SJCRH30 (cell line): ENCODE results near the gene FOXO3. TPM values are rescaled to one million over a fixed set of nuclear protein-coding genes. Genes with fewer than 3 reads are reported as not detected.

Experiments
- DNase-seq, 2 experiments: peaks; one replicate each; pipeline ENCODE4 v3.0.0-alpha.2; 2015 to 2020
- H3K27ac ChIP-seq: fragments of 250-450 bp; sonication (Bioruptor Pico); 2 replicates; pipeline ENCODE4 v1.5.1; 2020; ENCODE audit warnings: mild to moderate bottlenecking, moderate library complexity
- H3K27me3 ChIP-seq: fragments of 250-450 bp; sonication (Bioruptor Pico); 2 replicates; pipeline ENCODE4 v1.5.1; 2020; ENCODE audit warnings: mild to moderate bottlenecking, moderate library complexity
- H3K36me3 ChIP-seq: fragments of 250-450 bp; sonication (Bioruptor Pico); 2 replicates; pipeline ENCODE4 v1.5.1; 2020; ENCODE audit warnings: mild to moderate bottlenecking, moderate library complexity
- H3K4me1 ChIP-seq: fragments of 250-450 bp; sonication (Bioruptor Pico); 2 replicates; pipeline ENCODE4 v1.5.1; 2020; ENCODE audit warnings: mild to moderate bottlenecking, moderate library complexity
- H3K4me3 ChIP-seq: fragments of 250-450 bp; sonication (Bioruptor Pico); 2 replicates; pipeline ENCODE4 v1.5.1; 2020; ENCODE audit warnings: mild to moderate bottlenecking, moderate library complexity
- H3K9me3 ChIP-seq: fragments of 250-450 bp; sonication (Bioruptor Pico); replicated peaks from 2 replicates; pipeline ENCODE4 v1.5.1; 2020; ENCODE audit warnings: mild to moderate bottlenecking, moderate library complexity
- total RNA-seq: library from RNA; depleted of rRNA; stranded (reverse); fragments of >200 nt; shearing (Covaris generic); gene quantifications from 2 replicates; pipeline ENCODE4 v1.2.3, GENCODE V29; 2014

The FOXO3 gene
- total RNA-seq, 1 experiment from 2014 or later, result 35.0 TPM

- no peak for DNase-seq
- no peaks in the 10 kb centered on the region for H3K27me3 ChIP-seq
- no peaks in the 10 kb centered on the region for H3K9me3 ChIP-seq
- H3K4me1 ChIP-seq, result peaks cover 11% of the 10 kb centered on the region
- no peak overlapping the region for H3K4me3 ChIP-seq
- H3K36me3 ChIP-seq, result no peaks in the 10 kb centered on the region
- H3K27ac ChIP-seq, result no peak overlapping the region
Observed at GRCh38 chr6:108711071-108711470, 150.4 kb downstream of the FOXO3 start.

- H3K4me3 ChIP-seq, result no peak overlapping the region
- H3K4me1 ChIP-seq, result peaks cover 11% of the 10 kb centered on the region
- no peak for DNase-seq
- H3K9me3 ChIP-seq, result no peaks in the 10 kb centered on the region
- no peaks in the 10 kb centered on the region for H3K36me3 ChIP-seq
- H3K27me3 ChIP-seq, result no peaks in the 10 kb centered on the region
- no peak overlapping the region for H3K27ac ChIP-seq
Observed at GRCh38 chr6:108711826-108712225, 151.1 kb downstream of the FOXO3 start.

GRCh38 chr6:108712946-108713345, 152.2 kb downstream of the FOXO3 start:
- Histone ChIP-seq H3K9me3 (no peaks in the 10 kb centered on the region), H3K27me3 (no peaks in the 10 kb centered on the region), H3K27ac (no peak overlapping the region), H3K4me3 (no peak overlapping the region), H3K4me1 (peaks cover 11% of the 10 kb centered on the region), H3K36me3 (no peaks in the 10 kb centered on the region)
- DNase-seq, result no peak

GRCh38 chr6:108714101-108714765, 153.5 kb downstream of the FOXO3 start:
- no peaks in the 10 kb centered on the region for H3K27me3 ChIP-seq
- no peaks in the 10 kb centered on the region for H3K9me3 ChIP-seq
- peaks cover 11% of the 10 kb centered on the region for H3K4me1 ChIP-seq
- no peaks in the 10 kb centered on the region for H3K36me3 ChIP-seq
- DNase-seq, result peak; percentile 28 to 53
- peak overlapping the region; percentile 1; the same call in 1 of the 2 replicates for H3K4me3 ChIP-seq
- peak overlapping the region; percentile 9; the same call in 1 of the 2 replicates for H3K27ac ChIP-seq

GRCh38 chr6:108714766-108715414, 154.2 kb downstream of the FOXO3 start:
- Histone ChIP-seq H3K27me3 (no peaks in the 10 kb centered on the region), H3K27ac (no peak overlapping the region), H3K9me3 (no peaks in the 10 kb centered on the region), H3K4me3 (no peak overlapping the region), H3K4me1 (peaks cover 11% of the 10 kb centered on the region), H3K36me3 (no peaks in the 10 kb centered on the region)
- peak in 1 of 2 experiments; percentile 51 for DNase-seq

- DNase-seq, result no peak
- Histone ChIP-seq H3K27me3 (no peaks in the 10 kb centered on the region), H3K4me1 (peaks cover 11% of the 10 kb centered on the region), H3K27ac (no peak overlapping the region), H3K36me3 (no peaks in the 10 kb centered on the region), H3K4me3 (no peak overlapping the region), H3K9me3 (no peaks in the 10 kb centered on the region)
Observed at GRCh38 chr6:108715832-108716231, 155.1 kb downstream of the FOXO3 start.

GRCh38 chr6:108716801-108717791, 156.4 kb downstream of the FOXO3 start:
- H3K36me3 ChIP-seq, result no peaks in the 10 kb centered on the region
- H3K4me3 ChIP-seq, result no peak overlapping the region
- H3K9me3 ChIP-seq, result no peaks in the 10 kb centered on the region
- no peaks in the 10 kb centered on the region for H3K27me3 ChIP-seq
- no peak for DNase-seq
- peaks cover 11% of the 10 kb centered on the region for H3K4me1 ChIP-seq
- H3K27ac ChIP-seq, result no peak overlapping the region

- Histone ChIP-seq H3K27me3 (no peaks in the 10 kb centered on the region), H3K27ac (no peak overlapping the region), H3K9me3 (0 out of 2 replicates have a peak, but pooled peaks cover 7% of the 10 kb centered on the region), H3K4me3 (no peak overlapping the region), H3K36me3 (no peaks in the 10 kb centered on the region), H3K4me1 (no peaks in the 10 kb centered on the region; the same call in 1 of the 2 replicates)
- no peak for DNase-seq
Observed at GRCh38 chr6:108719477-108719876, 158.8 kb downstream of the FOXO3 start.

- no peaks in the 10 kb centered on the region for H3K36me3 ChIP-seq
- 0 out of 2 replicates have a peak, but pooled peaks cover 7% of the 10 kb centered on the region for H3K9me3 ChIP-seq
- H3K27me3 ChIP-seq, result no peaks in the 10 kb centered on the region
- no peak overlapping the region for H3K27ac ChIP-seq
- DNase-seq, result no peak
- no peak overlapping the region for H3K4me3 ChIP-seq
- no peaks in the 10 kb centered on the region for H3K4me1 ChIP-seq
Observed at GRCh38 chr6:108720827-108721226, 160.1 kb downstream of the FOXO3 start.

GRCh38 chr6:108721286-108721685, 160.6 kb downstream of the FOXO3 start:
- Histone ChIP-seq H3K27me3 (no peaks in the 10 kb centered on the region), H3K9me3 (0 out of 2 replicates have a peak, but pooled peaks cover 7% of the 10 kb centered on the region), H3K4me1 (no peaks in the 10 kb centered on the region), H3K4me3 (no peak overlapping the region), H3K36me3 (no peaks in the 10 kb centered on the region), H3K27ac (no peak overlapping the region)
- DNase-seq, result no peak

GRCh38 chr6:108723594-108723993, 162.9 kb downstream of the FOXO3 start:
- Histone ChIP-seq H3K27me3 (no peaks in the 10 kb centered on the region), H3K9me3 (0 out of 2 replicates have a peak, but pooled peaks cover 7% of the 10 kb centered on the region), H3K27ac (no peak overlapping the region), H3K4me3 (no peak overlapping the region), H3K4me1 (peaks cover 5% of the 10 kb centered on the region), H3K36me3 (no peaks in the 10 kb centered on the region)
- no peak for DNase-seq

- H3K4me1 ChIP-seq, result peaks cover 5% of the 10 kb centered on the region
- no peaks in the 10 kb centered on the region for H3K36me3 ChIP-seq
- no peak overlapping the region for H3K27ac ChIP-seq
- no peak overlapping the region for H3K4me3 ChIP-seq
- no peaks in the 10 kb centered on the region for H3K27me3 ChIP-seq
- no peak for DNase-seq
- 0 out of 2 replicates have a peak, but pooled peaks cover 7% of the 10 kb centered on the region for H3K9me3 ChIP-seq
Observed at GRCh38 chr6:108726726-108727339, 166.1 kb downstream of the FOXO3 start.

GRCh38 chr6:108727966-108728730, 167.4 kb downstream of the FOXO3 start:
- H3K27ac ChIP-seq, result no peak overlapping the region
- H3K4me1 ChIP-seq, result peaks cover 5% of the 10 kb centered on the region
- no peak overlapping the region for H3K4me3 ChIP-seq
- H3K36me3 ChIP-seq, result no peaks in the 10 kb centered on the region
- DNase-seq, result peak; percentile 49 to 71
- H3K27me3 ChIP-seq, result no peaks in the 10 kb centered on the region
- 0 out of 2 replicates have a peak, but pooled peaks cover 4% of the 10 kb centered on the region for H3K9me3 ChIP-seq

GRCh38 chr6:108728826-108729225, 168.1 kb downstream of the FOXO3 start:
- Histone ChIP-seq H3K4me1 (peaks cover 5% of the 10 kb centered on the region), H3K27me3 (no peaks in the 10 kb centered on the region), H3K9me3 (no peaks in the 10 kb centered on the region), H3K36me3 (no peaks in the 10 kb centered on the region), H3K27ac (no peak overlapping the region), H3K4me3 (no peak overlapping the region)
- DNase-seq, result no peak
